HepG2 (cell line): ENCODE measurements around the gene NEURL2. TPM values are rescaled to one million over a fixed set of nuclear protein-coding genes. Genes with fewer than 3 reads are reported as not detected.

Experiments used
- ATAC-seq: fragments of 200-7000 bp; cut with Tn5 transposase; 3 replicates; pipeline ENCODE4 v1.9.1; 2020; ENCODE audit warnings: mild to moderate bottlenecking, moderate library complexity
- BruUV-seq: library from RNA; stranded (reverse); fragments of 400-500 nt; replicated peaks from 2 replicates; lab custom pipeline; 2021; lab: Mats Ljungman, UMichigan
- CTCF ChIA-PET: fragments of 300-600 bp; formaldehyde crosslinking; extraction: SDS; loops from one replicate; lab custom pipeline; 2021; ENCODE audit warnings: low total read pairs, inconsistent platforms, low intra/inter-chr PET ratio; lab: Yijun Ruan, JAX
- POLR2A ChIA-PET: fragments of 350-600 bp; sonication (Branson Sonifier 250); formaldehyde crosslinking; loops from one replicate; lab custom pipeline; 2020; ENCODE audit warnings: antibody characterized with exemption, inconsistent platforms; lab: Yijun Ruan, JAX
- DNase-seq: peaks from one replicate; pipeline ENCODE4 v3.0.0-alpha.2; 2015; ENCODE audit warnings: low spot score
- FAIRE-seq: peaks from 3 replicates; lab custom pipeline; 2011; peaks lifted over from hg19 to GRCh38; lab: Jason Lieb, UNC
- H2AFZ ChIP-seq: one replicate; pipeline ENCODE4 v1.6.1; 2011; ENCODE audit warnings: low read length, inconsistent platforms
- H3K27ac ChIP-seq: fragments of 300-600 bp; 3 replicates; pipeline ENCODE4 v1.8.0; 2011; ENCODE audit warnings: mixed run types, mild to moderate bottlenecking, mixed read lengths, low read length, inconsistent platforms; ENCODE audit not compliant: insufficient read depth; ENCODE audit errors: extremely low read length
- H3K27me3 ChIP-seq, 2 experiments: fragments of 200-600 bp in 1 of 2; 2 replicates in 1 of 2; 3 replicates in 1 of 2; pipeline versions ENCODE4 v1.6.0 to v1.8.0; 2011; ENCODE audit warnings: low read length in 2 of 2, mild to moderate bottlenecking in 2 of 2, moderate library complexity in 2 of 2, inconsistent platforms in 1 of 2; ENCODE audit not compliant: insufficient read depth in 2 of 2, control insufficient read depth in 1 of 2
- H3K36me3 ChIP-seq, 2 experiments: fragments of 200-600 bp in 1 of 2; replicated peaks in 1 of 2; 2 replicates in 1 of 2; 3 replicates in 1 of 2; pipeline versions ENCODE4 v1.5.1 to v1.8.0; 2011; ENCODE audit warnings: low read length in 2 of 2, inconsistent platforms in 1 of 2; ENCODE audit not compliant: insufficient read depth in 2 of 2, control insufficient read depth in 1 of 2
- H3K4me1 ChIP-seq: 2 replicates; pipeline ENCODE4 v1.5.1; 2012; ENCODE audit warnings: low read length, inconsistent platforms; ENCODE audit not compliant: insufficient read depth
- H3K4me2 ChIP-seq: 2 replicates; pipeline ENCODE4 v1.6.0; 2011; ENCODE audit warnings: low read depth, low read length, inconsistent platforms
- H3K4me3 ChIP-seq, 3 experiments: fragments of 200-600 bp in 1 of 3; sonication (generic), shearing (Covaris generic) in 1 of 3; replicated peaks in 1 of 3; 2 replicates each; pipeline ENCODE4 v1.5.1; 2011 to 2016; ENCODE audit warnings: low read length in 3 of 3, inconsistent platforms in 2 of 3, low read depth in 2 of 3, mild to moderate bottlenecking in 2 of 3, control low read depth in 1 of 3, mixed read lengths in 1 of 3; ENCODE audit not compliant: insufficient read depth in 1 of 3
- H3K79me2 ChIP-seq: one replicate; pipeline ENCODE4 v1.6.1; 2011; ENCODE audit warnings: low read length, inconsistent platforms; ENCODE audit not compliant: insufficient read depth
- H3K9ac ChIP-seq: 2 replicates; pipeline ENCODE4 v1.6.0; 2011; ENCODE audit warnings: mild to moderate bottlenecking, low read depth, low read length, inconsistent platforms; ENCODE audit not compliant: insufficient read depth
- H3K9me3 ChIP-seq: 2 replicates; pipeline ENCODE4 v1.5.1; 2012; ENCODE audit warnings: mild to moderate bottlenecking, low read length
- H4K20me1 ChIP-seq: 2 replicates; pipeline ENCODE4 v1.6.0; 2011; ENCODE audit warnings: inconsistent platforms, mild to moderate bottlenecking, low read length, moderate library complexity; ENCODE audit not compliant: insufficient read depth
- AGO2 ChIP-seq: fragments of 200-400 bp; formaldehyde crosslinking; optimal IDR thresholded peaks from 2 replicates; pipeline ENCODE3; 2017; ENCODE audit warnings: mild to moderate bottlenecking, low read depth, low read length, moderate library complexity
- JUN ChIP-seq: sonication (generic); formaldehyde crosslinking; IDR thresholded peaks from 2 replicates; pipeline ENCODE4 v1.4.0; 2020; ENCODE audit warnings: mild to moderate bottlenecking, missing genetic modification reagents
- MED8 ChIP-seq: sonication (generic); formaldehyde crosslinking; IDR thresholded peaks from 2 replicates; pipeline ENCODE4 v1.8.1; 2023; ENCODE audit warnings: mild to moderate bottlenecking, missing genetic modification reagents; ENCODE audit not compliant: insufficient replicate concordance
- RBFOX2 ChIP-seq: fragments of 200-400 bp; formaldehyde crosslinking; IDR thresholded peaks from 2 replicates; pipeline ENCODE4 v1.6.1; 2017; ENCODE audit warnings: low read depth, mild to moderate bottlenecking, low read length
- ZBTB21 ChIP-seq: sonication (generic); formaldehyde crosslinking; IDR thresholded peaks from 2 replicates; pipeline ENCODE4 v1.4.0; 2020; ENCODE audit warnings: missing genetic modification reagents
- WGBS: methylation state at CpG from one replicate; pipeline ENCODE4 v1.1.6; 2017; ENCODE audit warnings: low lambda C conversion rate; 5-methylcytosine and 5-hydroxymethylcytosine counted together
- in situ Hi-C: cut with HindIII; loops from 2 replicates; pipeline ENCODE4 v1.10.0; 2017; ENCODE audit warnings: low pct_unique_long_range_greater_than_20kb; ENCODE audit not compliant: extremely low pct_ligation_motif_present
- intact Hi-C: fragments of 100-400 bp; cut with micrococcal nuclease; formaldehyde crosslinking; loops from one replicate; pipeline ENCODE4 v1.10.0; 2022; ENCODE audit not compliant: unreplicated experiment
- polyA plus RNA-seq, 8 experiments: library from polyadenylated mRNA; depleted of rRNA in 3 of 8; stranded (reverse) in 7 of 8; unstranded in 1 of 8; fragments of >200 nt; fragmentation: Illumina TruSeq in 4 of 8; extraction: Trizol in 4 of 8; gene quantifications; 2 replicates each; pipeline versions ENCODE4 v1.2.1 to v1.2.3, GENCODE V29; 2011 to 2016; ENCODE audit warnings: low read depth in 4 of 8, missing spikeins in 1 of 8, mixed read lengths in 1 of 8; ENCODE audit not compliant: insufficient read depth in 1 of 8
- total RNA-seq, 5 experiments: library from RNA; depleted of rRNA; stranded (reverse); fragments of >200 nt; fragmentation: Illumina TruSeq; extraction: Trizol; gene quantifications; 2 replicates each; pipeline ENCODE4 v1.2.3, GENCODE V29; 2016; ENCODE audit warnings: low read depth in 1 of 5
- TF ChIP-seq, protein P1 (sequence below): IDR thresholded peaks from 2 replicates; pipeline ENCODE4 v1.6.1; 2012; ENCODE audit warnings: inconsistent platforms

NEURL2 gene
- total and polyA plus RNA-seq, 2 of the 13 experiments (the other 11 are each of a cell fraction or from before 2014, with no cell fraction given): 7.2 to 9.7 TPM

DNA sequence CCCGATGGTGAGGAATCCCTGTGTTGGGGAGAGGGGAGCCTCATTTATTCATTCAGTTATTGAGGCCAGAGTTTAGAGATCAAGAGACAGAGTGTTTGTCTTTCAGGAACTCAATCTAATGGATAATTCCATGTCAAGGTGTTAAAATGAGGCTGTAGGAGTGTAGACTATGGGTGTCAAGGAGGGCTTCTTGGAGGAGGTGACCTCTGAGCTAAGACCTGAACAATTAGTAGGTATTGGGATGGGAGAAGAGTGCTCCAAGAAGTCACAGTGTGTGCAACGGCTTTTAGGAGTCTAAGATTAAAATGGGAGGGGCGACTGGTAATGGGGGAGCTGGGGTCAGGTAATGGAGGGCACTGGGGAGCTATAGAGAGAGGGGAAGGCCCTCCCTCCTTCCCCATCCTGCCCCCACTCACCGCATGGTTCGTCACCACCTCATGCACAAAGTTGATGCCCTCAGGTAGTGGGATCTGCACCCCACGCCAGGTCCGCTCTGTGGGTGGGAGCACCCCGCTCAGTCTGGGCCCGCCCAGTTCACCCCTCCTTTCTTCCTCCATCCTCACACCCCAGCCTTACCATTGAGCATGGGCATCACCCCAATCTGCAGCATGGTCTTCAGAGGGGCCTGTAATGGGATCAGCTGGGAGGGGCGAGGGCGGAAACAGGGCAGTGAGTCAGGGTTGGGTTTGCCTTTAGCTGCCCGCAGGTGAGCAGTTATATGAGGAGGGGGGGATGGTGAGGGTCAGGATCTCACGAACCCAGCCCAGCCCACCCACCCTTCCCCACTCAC, 8.2 kb upstream of the NEURL2 start (continued):
- TF ChIP-seq MED8 (CRISPR knock-in tag) (no peak), AGO2 (peak; percentile 70), JUN (CRISPR knock-in tag) (no peak)
- TF ChIP-seq, all 625 proteins: peak for 5

DNA sequence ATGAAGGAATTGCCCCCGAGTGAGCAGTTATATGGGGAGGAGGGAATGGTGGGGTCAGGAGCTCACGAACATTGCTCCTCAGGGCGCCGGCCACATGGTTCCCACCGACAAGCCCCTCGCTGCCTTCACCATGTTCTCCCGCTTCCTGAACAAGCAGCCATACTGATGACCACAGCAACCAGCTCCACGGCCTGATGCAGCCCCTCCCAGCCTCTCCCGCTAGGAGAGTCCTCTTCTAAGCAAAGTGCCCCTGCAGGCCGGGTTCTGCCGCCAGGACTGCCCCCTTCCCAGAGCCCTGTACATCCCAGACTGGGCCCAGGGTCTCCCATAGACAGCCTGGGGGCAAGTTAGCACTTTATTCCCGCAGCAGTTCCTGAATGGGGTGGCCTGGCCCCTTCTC, 7.3 kb upstream of the NEURL2 start:
- ChIA-PET POLR2A (interaction anchor here (0.9 to 4.7 kb wide), 5 partner anchors 11 to 38 kb away, joined by 3 to 24 read pairs (median 4); partner anchors contain the start of gene PCIF1), CTCF (no interaction called here)
- intact Hi-C loops: no loop called here
- Histone ChIP-seq H3K9ac (no peak overlapping the region), H3K4me3 (no peak overlapping the region), H2AFZ (no peak overlapping the region), H3K27me3 (no peaks in the 10 kb centered on the region), H3K79me2 (no peaks in the 10 kb centered on the region), H3K4me2 (no peak overlapping the region), H3K27ac (no peak overlapping the region), H4K20me1 (no peaks in the 10 kb centered on the region), H3K4me1 (no peaks in the 10 kb centered on the region; the same call in 1 of the 2 replicates), H3K36me3 (peaks cover 45 to 52% of the 10 kb centered on the region in 2 experiments), H3K9me3 (no peaks in the 10 kb centered on the region)
- ATAC-seq: peak; percentile 6; the same call in 1 of the 3 replicates
- no peak for DNase-seq
- no peak for FAIRE-seq
- WGBS: 94% methylated on average over 12 of the region's 12 CpGs
- in situ Hi-C loops: no loop called here
- TF ChIP-seq RBFOX2: 0 out of 2 replicates have a peak, but pooled peaks have one; percentile 18
- no peak for TF ChIP-seq ZBTB21 (CRISPR knock-in tag)
- TF ChIP-seq AGO2: peak; percentile 68
- TF ChIP-seq, protein P1, sequence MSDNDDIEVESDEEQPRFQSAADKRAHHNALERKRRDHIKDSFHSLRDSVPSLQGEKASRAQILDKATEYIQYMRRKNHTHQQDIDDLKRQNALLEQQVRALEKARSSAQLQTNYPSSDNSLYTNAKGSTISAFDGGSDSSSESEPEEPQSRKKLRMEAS: no peak
- no TSS peak for BruUV-seq
